Measurements from ENCODE around the gene PYGM. TPM values are rescaled to one million over a fixed set of nuclear protein-coding genes. Genes with fewer than 3 reads are reported as not detected.

The PYGM gene
- total and polyA plus RNA-seq, 2 donors (not counting 3 experiments of a cell fraction or from before 2014, with no cell fraction given): 0.10 to 0.62 TPM

- DNase-seq (ENCODE audit: low read depth, low spot score) (no peak), FAIRE-seq (no peak)
- dilution Hi-C loops (cut with MboI; ENCODE audit: extremely low pct_ligation_motif_present, low sequenced_read_pairs) (no loop called here), intact Hi-C loops (cut with micrococcal nuclease) (no loop called here)
- H3K27me3 ChIP-seq (ENCODE audit: control insufficient read depth in 2 of 2, insufficient read depth in 2 of 2, low read length in 2 of 2): peaks cover 10 to 15% of the 10 kb centered on the region in 2 experiments
- BruUV-seq (replicated peaks): no TSS peak
- H3K9ac ChIP-seq (replicated peaks; ENCODE audit: extremely low read depth, insufficient read depth, low read length): no peak overlapping the region
- TF ChIP-seq GATA2 (IDR thresholded peaks at IDR 0.05; ENCODE audit: insufficient read depth, insufficient read length, low read depth, low read length): no peak
- no peak for TF ChIP-seq JUN (IDR thresholded peaks at IDR 0.05; ENCODE audit: borderline replicate concordance, insufficient read depth, insufficient read length, low read depth)
- TF ChIP-seq POLR2A (IDR thresholded peaks at IDR 0.05; ENCODE audit: low read depth, low read length): no peak
- no peak for TF ChIP-seq POLR2AphosphoS5 (IDR thresholded peaks at IDR 0.05; ENCODE audit: insufficient read depth, low read depth, low read length)
- no peak for TF ChIP-seq MAX (IDR thresholded peaks at IDR 0.05; ENCODE audit: insufficient read depth, insufficient read length)
- no peak for TF ChIP-seq CTCF (IDR thresholded peaks at IDR 0.05; ENCODE audit: extremely low read depth in 1 of 2, insufficient read depth in 1 of 2, low read depth in 1 of 2, low read length in 2 of 2)
- no peak for TF ChIP-seq EZH2 (IDR thresholded peaks at IDR 0.05; ENCODE audit: borderline replicate concordance, low read depth, low read length, severe bottlenecking)
- no peak for TF ChIP-seq MYC (IDR thresholded peaks at IDR 0.05; ENCODE audit: low read depth, low read length)
- TF ChIP-seq FOS (IDR thresholded peaks at IDR 0.05; ENCODE audit: borderline replicate concordance, insufficient read depth, low read length): no peak
- no peak overlapping the region for H3K27ac ChIP-seq (ENCODE audit: insufficient read depth, low read depth, low read length)
- H3K4me3 ChIP-seq (replicated peaks in 1 of 3; ENCODE audit: insufficient read depth in 1 of 3, low read depth in 1 of 3, low read length in 3 of 3): no peak overlapping the region
- no peak overlapping the region for H3K4me2 ChIP-seq (ENCODE audit: insufficient read depth, low read length)
- no peaks in the 10 kb centered on the region for H3K9me1 ChIP-seq (replicated peaks; ENCODE audit: control insufficient read depth, extremely low read depth, insufficient read depth, low read length)
- POLR2A ChIA-PET: interaction anchor here (0.7 kb wide), 1 partner anchor 478 kb away, joined by 6 read pairs; no protein-coding TSS in a partner anchor
- no peaks in the 10 kb centered on the region for H3K4me1 ChIP-seq (ENCODE audit: control insufficient read depth, extremely low read depth, insufficient read depth, low read length)
- no peaks in the 10 kb centered on the region for H3K9me3 ChIP-seq (replicated peaks; ENCODE audit: control insufficient read depth, insufficient read depth, low read length)
- H4K20me1 ChIP-seq (replicated peaks; ENCODE audit: control insufficient read depth, extremely low read depth, insufficient read depth, low read length): no peaks in the 10 kb centered on the region
- CTCF ChIA-PET: interaction anchor here (2.4 to 2.5 kb wide), 2 partner anchors 16 to 38 kb away, joined by 14 read pairs; no protein-coding TSS in a partner anchor
- no peaks in the 10 kb centered on the region for H3K79me2 ChIP-seq (ENCODE audit: control insufficient read depth, insufficient read depth, low read length)
- no peaks in the 10 kb centered on the region for H3K36me3 ChIP-seq (ENCODE audit: control insufficient read depth in 2 of 2, extremely low read depth in 1 of 2, insufficient read depth in 2 of 2, low read length in 2 of 2)
- no peak overlapping the region for H2AFZ ChIP-seq (ENCODE audit: low read depth, low read length)
These were observed 32.8 kb downstream of the PYGM start for GRCh38 chr11:64726867-64727530.

Data from endothelial cell of umbilical vein (primary cell).